ENCODE measurements around the gene MLX. TPM values are rescaled to one million over a fixed set of nuclear protein-coding genes. Genes with fewer than 3 reads are reported as not detected.
A peak's percentile ranks its signal among the peaks of the same experiment; 100 is the strongest.

The MLX gene
- total RNA-seq, 1 donor = 43.4 TPM

GRCh38 chr17:42525221-42525620 is 41.7 kb upstream of the MLX start:
- H3K36me3 ChIP-seq (ENCODE audit: insufficient read depth, low read length) = no peaks in the 10 kb centered on the region
- no peaks in the 10 kb centered on the region for H4K20me1 ChIP-seq (ENCODE audit: insufficient read depth, low read length)
- peak overlapping the region; percentile 28 for H3K4me2 ChIP-seq (ENCODE audit: insufficient read depth, low read length)
- no peaks in the 10 kb centered on the region for H3K27me3 ChIP-seq (ENCODE audit: insufficient read depth, low read length)
- H3K79me2 ChIP-seq (ENCODE audit: insufficient read depth, low read length) = no peaks in the 10 kb centered on the region
- H2AFZ ChIP-seq (ENCODE audit: low read length) = no peak overlapping the region
- peak; percentile 95 for DNase-seq (ENCODE audit: insufficient read length, low spot score, missing footprints)
- H3K4me3 ChIP-seq (ENCODE audit: insufficient read depth, low read length) = no peak overlapping the region
- TF ChIP-seq, protein P1, sequence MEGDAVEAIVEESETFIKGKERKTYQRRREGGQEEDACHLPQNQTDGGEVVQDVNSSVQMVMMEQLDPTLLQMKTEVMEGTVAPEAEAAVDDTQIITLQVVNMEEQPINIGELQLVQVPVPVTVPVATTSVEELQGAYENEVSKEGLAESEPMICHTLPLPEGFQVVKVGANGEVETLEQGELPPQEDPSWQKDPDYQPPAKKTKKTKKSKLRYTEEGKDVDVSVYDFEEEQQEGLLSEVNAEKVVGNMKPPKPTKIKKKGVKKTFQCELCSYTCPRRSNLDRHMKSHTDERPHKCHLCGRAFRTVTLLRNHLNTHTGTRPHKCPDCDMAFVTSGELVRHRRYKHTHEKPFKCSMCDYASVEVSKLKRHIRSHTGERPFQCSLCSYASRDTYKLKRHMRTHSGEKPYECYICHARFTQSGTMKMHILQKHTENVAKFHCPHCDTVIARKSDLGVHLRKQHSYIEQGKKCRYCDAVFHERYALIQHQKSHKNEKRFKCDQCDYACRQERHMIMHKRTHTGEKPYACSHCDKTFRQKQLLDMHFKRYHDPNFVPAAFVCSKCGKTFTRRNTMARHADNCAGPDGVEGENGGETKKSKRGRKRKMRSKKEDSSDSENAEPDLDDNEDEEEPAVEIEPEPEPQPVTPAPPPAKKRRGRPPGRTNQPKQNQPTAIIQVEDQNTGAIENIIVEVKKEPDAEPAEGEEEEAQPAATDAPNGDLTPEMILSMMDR (IDR thresholded peaks at IDR 0.05; ENCODE audit: extremely low read depth, low read depth, low read length) = no peak
- peak overlapping the region; percentile 57 for H3K27ac ChIP-seq (ENCODE audit: low read depth, low read length)
- H3K9me3 ChIP-seq (ENCODE audit: low read depth, low read length) = no peaks in the 10 kb centered on the region
- peaks cover 56% of the 10 kb centered on the region for H3K4me1 ChIP-seq (ENCODE audit: insufficient read depth, low read length)

GRCh38 chr17:42526031-42526444 is 40.9 kb upstream of the MLX start:
- peak overlapping the region; percentile 57 for H3K27ac ChIP-seq (ENCODE audit: low read depth, low read length)
- peak; percentile 84 for DNase-seq (ENCODE audit: insufficient read length, low spot score, missing footprints)
- H3K36me3 ChIP-seq (ENCODE audit: insufficient read depth, low read length) = no peaks in the 10 kb centered on the region
- H3K27me3 ChIP-seq (ENCODE audit: insufficient read depth, low read length) = no peaks in the 10 kb centered on the region
- TF ChIP-seq, protein P1 (IDR thresholded peaks at IDR 0.05; ENCODE audit: extremely low read depth, low read depth, low read length) = no peak
- no peak overlapping the region for H3K4me3 ChIP-seq (ENCODE audit: insufficient read depth, low read length)
- H3K79me2 ChIP-seq (ENCODE audit: insufficient read depth, low read length) = no peaks in the 10 kb centered on the region
- H3K4me2 ChIP-seq (ENCODE audit: insufficient read depth, low read length) = peak overlapping the region; percentile 11
- H3K9me3 ChIP-seq (ENCODE audit: low read depth, low read length) = no peaks in the 10 kb centered on the region
- peaks cover 48% of the 10 kb centered on the region for H3K4me1 ChIP-seq (ENCODE audit: insufficient read depth, low read length)
- H4K20me1 ChIP-seq (ENCODE audit: insufficient read depth, low read length) = no peaks in the 10 kb centered on the region
- no peak overlapping the region for H2AFZ ChIP-seq (ENCODE audit: low read length)

- TF ChIP-seq, protein P1 (IDR thresholded peaks at IDR 0.05; ENCODE audit: extremely low read depth, low read depth, low read length) = no peak
- Histone ChIP-seq H3K27me3 (ENCODE audit: insufficient read depth, low read length) (no peaks in the 10 kb centered on the region), H3K79me2 (ENCODE audit: insufficient read depth, low read length) (no peaks in the 10 kb centered on the region), H3K4me1 (ENCODE audit: insufficient read depth, low read length) (peaks cover 35% of the 10 kb centered on the region), H3K4me2 (ENCODE audit: insufficient read depth, low read length) (no peak overlapping the region), H3K27ac (ENCODE audit: low read depth, low read length) (no peak overlapping the region), H3K36me3 (ENCODE audit: insufficient read depth, low read length) (no peaks in the 10 kb centered on the region), H4K20me1 (ENCODE audit: insufficient read depth, low read length) (no peaks in the 10 kb centered on the region), H3K9me3 (ENCODE audit: low read depth, low read length) (no peaks in the 10 kb centered on the region), H2AFZ (ENCODE audit: low read length) (no peak overlapping the region), H3K4me3 (ENCODE audit: insufficient read depth, low read length) (no peak overlapping the region)
- no peak for DNase-seq (ENCODE audit: insufficient read length, low spot score, missing footprints)
These were observed 39.0 kb upstream of the MLX start for GRCh38 chr17:42527932-42528331.

GRCh38 chr17:42529061-42529460 is 37.8 kb upstream of the MLX start:
- Histone ChIP-seq H3K4me2 (ENCODE audit: insufficient read depth, low read length) (no peak overlapping the region), H3K9me3 (ENCODE audit: low read depth, low read length) (no peaks in the 10 kb centered on the region), H3K27ac (ENCODE audit: low read depth, low read length) (no peak overlapping the region), H4K20me1 (ENCODE audit: insufficient read depth, low read length) (no peaks in the 10 kb centered on the region), H3K36me3 (ENCODE audit: insufficient read depth, low read length) (no peaks in the 10 kb centered on the region), H3K4me1 (ENCODE audit: insufficient read depth, low read length) (peaks cover 29% of the 10 kb centered on the region), H3K79me2 (ENCODE audit: insufficient read depth, low read length) (no peaks in the 10 kb centered on the region), H3K4me3 (ENCODE audit: insufficient read depth, low read length) (no peak overlapping the region), H2AFZ (ENCODE audit: low read length) (no peak overlapping the region), H3K27me3 (ENCODE audit: insufficient read depth, low read length) (no peaks in the 10 kb centered on the region)
- no peak for DNase-seq (ENCODE audit: insufficient read length, low spot score, missing footprints)
- TF ChIP-seq, protein P1 (IDR thresholded peaks at IDR 0.05; ENCODE audit: extremely low read depth, low read depth, low read length) = no peak
